Uterus (tissue), 2 donors: ENCODE measurements around the gene GPR146.

Experiments used
- CTCF ChIP-seq, 4 experiments: fragments of 200-600 bp in 2 of 4; fragments of 450-650 bp in 2 of 4; sonication (generic) in 2 of 4; IDR thresholded peaks; one replicate each; pipeline ENCODE4 v1.5.1; 2016 to 2019; ENCODE audit warnings: antibody characterized with exemption in 4 of 4, mild to moderate bottlenecking in 2 of 4, moderate library complexity in 1 of 4
- POLR2A ChIP-seq, 2 donors: fragments of 450-650 bp; IDR thresholded peaks; one replicate each; pipeline ENCODE4 v1.6.1; 2016; ENCODE audit warnings: antibody characterized with exemption in 2 of 2, mild to moderate bottlenecking in 1 of 2, moderate library complexity in 1 of 2

- no peak for TF ChIP-seq CTCF (IDR thresholded peaks at IDR 0.05)
- TF ChIP-seq POLR2A (IDR thresholded peaks at IDR 0.05), result no peak
These were observed 39.0 kb upstream of the GPR146 start for GRCh38 chr7:1005303-1005702.
